ENCODE data around the gene CNTN4. TPM values are rescaled to one million over a fixed set of nuclear protein-coding genes. Genes with fewer than 3 reads are reported as not detected.

The CNTN4 gene
- total and polyA plus RNA-seq, 4 donors: 1.2 to 3.8 (median 2.6) TPM

DNA sequence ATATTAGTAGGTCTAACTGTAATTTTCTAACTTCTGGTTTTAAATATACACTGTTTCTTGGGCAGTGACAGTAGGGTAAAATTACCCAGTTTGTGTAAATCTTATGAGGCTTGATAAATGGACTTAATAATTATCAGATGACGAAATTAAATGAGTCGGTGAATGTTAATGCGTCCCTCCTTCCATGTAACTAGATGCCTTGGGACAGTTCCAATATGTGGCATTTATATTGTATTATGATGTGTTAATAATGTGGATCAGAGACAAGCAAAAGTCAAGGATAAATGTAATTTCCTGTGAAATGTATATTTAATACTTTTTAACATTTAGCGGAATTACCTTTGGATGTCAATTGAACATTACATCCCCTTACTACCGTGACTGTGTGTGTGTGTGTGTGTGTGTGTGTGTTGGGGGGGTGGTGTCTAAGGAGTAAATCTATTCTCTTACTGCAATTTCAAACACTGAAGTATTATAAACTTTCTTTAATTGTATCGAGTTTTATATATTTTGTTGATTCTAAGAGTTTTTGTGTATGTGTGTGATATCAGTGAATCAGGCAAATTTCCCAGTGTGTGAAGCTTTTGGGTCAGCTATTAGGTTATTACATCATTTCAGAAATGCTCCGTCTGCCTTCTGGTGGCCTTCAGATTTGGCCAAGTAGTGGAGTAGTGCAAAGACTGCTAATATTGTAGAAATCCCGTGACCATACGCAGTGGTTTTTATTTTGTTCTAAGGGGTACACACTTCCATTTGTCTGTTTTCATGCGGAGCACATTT, 50.1 kb downstream of the CNTN4 start:
- TF ChIP-seq, protein P1, sequence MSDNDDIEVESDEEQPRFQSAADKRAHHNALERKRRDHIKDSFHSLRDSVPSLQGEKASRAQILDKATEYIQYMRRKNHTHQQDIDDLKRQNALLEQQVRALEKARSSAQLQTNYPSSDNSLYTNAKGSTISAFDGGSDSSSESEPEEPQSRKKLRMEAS (IDR thresholded peaks at IDR 0.05): no peak
- TF ChIP-seq FOXA1 (IDR thresholded peaks at IDR 0.05): no peak
- no peak for TF ChIP-seq GABPA (IDR thresholded peaks at IDR 0.05 in 1 of 2, conservative IDR thresholded peaks at IDR 0.05 in 1 of 2)
- no peak for TF ChIP-seq EGR1 (IDR thresholded peaks at IDR 0.05; ENCODE audit: low read depth in 2 of 2)
- no peak for TF ChIP-seq SP1 (IDR thresholded peaks at IDR 0.05)
- TF ChIP-seq, protein P2, sequence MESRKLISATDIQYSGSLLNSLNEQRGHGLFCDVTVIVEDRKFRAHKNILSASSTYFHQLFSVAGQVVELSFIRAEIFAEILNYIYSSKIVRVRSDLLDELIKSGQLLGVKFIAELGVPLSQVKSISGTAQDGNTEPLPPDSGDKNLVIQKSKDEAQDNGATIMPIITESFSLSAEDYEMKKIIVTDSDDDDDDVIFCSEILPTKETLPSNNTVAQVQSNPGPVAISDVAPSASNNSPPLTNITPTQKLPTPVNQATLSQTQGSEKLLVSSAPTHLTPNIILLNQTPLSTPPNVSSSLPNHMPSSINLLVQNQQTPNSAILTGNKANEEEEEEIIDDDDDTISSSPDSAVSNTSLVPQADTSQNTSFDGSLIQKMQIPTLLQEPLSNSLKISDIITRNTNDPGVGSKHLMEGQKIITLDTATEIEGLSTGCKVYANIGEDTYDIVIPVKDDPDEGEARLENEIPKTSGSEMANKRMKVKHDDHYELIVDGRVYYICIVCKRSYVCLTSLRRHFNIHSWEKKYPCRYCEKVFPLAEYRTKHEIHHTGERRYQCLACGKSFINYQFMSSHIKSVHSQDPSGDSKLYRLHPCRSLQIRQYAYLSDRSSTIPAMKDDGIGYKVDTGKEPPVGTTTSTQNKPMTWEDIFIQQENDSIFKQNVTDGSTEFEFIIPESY (IDR thresholded peaks at IDR 0.05): no peak
- no peak for TF ChIP-seq HNF4G (IDR thresholded peaks at IDR 0.05)
- no peak overlapping the region for H3K9ac ChIP-seq (ENCODE audit: low read depth in 1 of 2, low read length in 2 of 2)
- H3K9me3 ChIP-seq (ENCODE audit: control insufficient read depth in 4 of 4, low read length in 3 of 4): no peaks in the 10 kb centered on the region

GRCh38 chr3:2153053-2153452, 54.4 kb downstream of the CNTN4 start:
- H3K4me1 ChIP-seq (ENCODE audit: control insufficient read depth in 4 of 4, insufficient read depth in 4 of 4, low read length in 3 of 4): no peaks in the 10 kb centered on the region
- peaks cover 0 to 3% (median 0%) of the 10 kb centered on the region in 4 donors for H3K27me3 ChIP-seq (ENCODE audit: control insufficient read depth in 4 of 4, insufficient read depth in 4 of 4, low read length in 3 of 4)
- no peaks in the 10 kb centered on the region for H3K9me3 ChIP-seq (ENCODE audit: control insufficient read depth in 4 of 4, low read length in 3 of 4)
- no peak overlapping the region for H3K27ac ChIP-seq (ENCODE audit: low read depth in 1 of 2, low read length in 2 of 2)
- WGBS: 81% methylated on average over 2 of the region's 2 CpGs
- TF ChIP-seq RXRA (IDR thresholded peaks at IDR 0.05) (no peak), TAF1 (conservative IDR thresholded peaks at IDR 0.05) (no peak)
- TF ChIP-seq, protein P1 (IDR thresholded peaks at IDR 0.05): no peak
- H3K4me3 ChIP-seq (ENCODE audit: low read depth in 1 of 3, low read length in 3 of 3): no peak overlapping the region
- DNase-seq (ENCODE audit: low spot score): no peak
- H3K9ac ChIP-seq (ENCODE audit: low read depth in 1 of 2, low read length in 2 of 2): no peak overlapping the region
- no peaks in the 10 kb centered on the region for H3K36me3 ChIP-seq (ENCODE audit: control insufficient read depth in 4 of 4, insufficient read depth in 3 of 4, low read depth in 1 of 4, low read length in 3 of 4)

More for the DNA sequence above, 50.1 kb downstream of the CNTN4 start:
- Histone ChIP-seq H3K27ac (ENCODE audit: low read depth in 1 of 2, low read length in 2 of 2) (no peak overlapping the region), H3K27me3 (ENCODE audit: control insufficient read depth in 4 of 4, insufficient read depth in 4 of 4, low read length in 3 of 4) (peaks cover 0 to 2% (median 0%) of the 10 kb centered on the region in 4 donors), H3K4me3 (ENCODE audit: low read depth in 1 of 3, low read length in 3 of 3) (no peak overlapping the region), H3K36me3 (ENCODE audit: control insufficient read depth in 4 of 4, insufficient read depth in 3 of 4, low read depth in 1 of 4, low read length in 3 of 4) (no peaks in the 10 kb centered on the region), H3K4me1 (ENCODE audit: control insufficient read depth in 4 of 4, insufficient read depth in 4 of 4, low read length in 3 of 4) (no peaks in the 10 kb centered on the region)
- no peak for DNase-seq (ENCODE audit: low spot score)
- 84% methylated on average over 10 of the region's 10 CpGs for WGBS

DNA sequence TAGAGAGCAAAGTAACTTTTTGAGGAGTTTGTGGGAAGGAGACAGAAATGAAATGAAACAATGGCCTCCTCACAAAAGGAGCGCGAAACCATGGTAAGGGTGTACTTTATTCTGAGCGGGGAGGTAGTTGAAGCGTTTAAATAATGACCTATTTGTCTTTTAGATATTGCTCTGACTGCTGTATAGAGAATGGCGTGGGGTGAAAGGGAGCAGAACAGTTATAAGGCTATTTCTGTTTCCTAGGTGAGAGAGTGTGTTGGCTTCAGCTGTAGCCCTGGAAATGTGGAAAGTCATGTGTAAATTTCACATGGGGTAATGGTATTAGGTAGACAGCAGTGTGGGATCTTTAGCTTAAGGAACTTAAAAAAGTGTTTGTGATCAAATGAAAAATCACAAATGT, 54.9 kb downstream of the CNTN4 start:
- H3K27ac ChIP-seq (ENCODE audit: low read depth in 1 of 2, low read length in 2 of 2): no peak overlapping the region
- H3K9ac ChIP-seq (ENCODE audit: low read depth in 1 of 2, low read length in 2 of 2): no peak overlapping the region
- peaks cover 0 to 1% (median 0%) of the 10 kb centered on the region in 4 donors for H3K4me1 ChIP-seq (ENCODE audit: control insufficient read depth in 4 of 4, insufficient read depth in 4 of 4, low read length in 3 of 4)
- H3K36me3 ChIP-seq (ENCODE audit: control insufficient read depth in 4 of 4, insufficient read depth in 3 of 4, low read depth in 1 of 4, low read length in 3 of 4): no peaks in the 10 kb centered on the region
- peaks cover 0 to 3% (median 0%) of the 10 kb centered on the region in 4 donors for H3K27me3 ChIP-seq (ENCODE audit: control insufficient read depth in 4 of 4, insufficient read depth in 4 of 4, low read length in 3 of 4)
- H3K4me3 ChIP-seq (ENCODE audit: low read depth in 1 of 3, low read length in 3 of 3): no peak overlapping the region
- no peak for DNase-seq (ENCODE audit: low spot score)
- no peak for TF ChIP-seq NR2F2 (IDR thresholded peaks at IDR 0.05)
- no peak for TF ChIP-seq YY1 (IDR thresholded peaks at IDR 0.05)
- TF ChIP-seq HNF4G (IDR thresholded peaks at IDR 0.05): no peak
- TF ChIP-seq HNF4A (conservative IDR thresholded peaks at IDR 0.05): no peak
- no peak for TF ChIP-seq RAD21 (IDR thresholded peaks at IDR 0.05)
- no peak for TF ChIP-seq GABPA (IDR thresholded peaks at IDR 0.05 in 1 of 2, conservative IDR thresholded peaks at IDR 0.05 in 1 of 2)
- no peak for TF ChIP-seq CTCF (IDR thresholded peaks at IDR 0.05; ENCODE audit: low read depth, low read length, missing input control)
- no peak for TF ChIP-seq FOXA1 (IDR thresholded peaks at IDR 0.05)
- no peaks in the 10 kb centered on the region for H3K9me3 ChIP-seq (ENCODE audit: control insufficient read depth in 4 of 4, low read length in 3 of 4)
- WGBS: 67% methylated on average over 5 of the region's 5 CpGs

All from liver (tissue), 9 donors.